Measurements from ENCODE around the gene TMEM129. TPM values are rescaled to one million over a fixed set of nuclear protein-coding genes. Genes with fewer than 3 reads are reported as not detected.

The TMEM129 gene
- total and polyA plus RNA-seq, 10 of the 15 experiments (the other 5 are each of a cell fraction or from before 2014, with no cell fraction given), result 0.19 to 24.9 (median 13.2) TPM

DNA sequence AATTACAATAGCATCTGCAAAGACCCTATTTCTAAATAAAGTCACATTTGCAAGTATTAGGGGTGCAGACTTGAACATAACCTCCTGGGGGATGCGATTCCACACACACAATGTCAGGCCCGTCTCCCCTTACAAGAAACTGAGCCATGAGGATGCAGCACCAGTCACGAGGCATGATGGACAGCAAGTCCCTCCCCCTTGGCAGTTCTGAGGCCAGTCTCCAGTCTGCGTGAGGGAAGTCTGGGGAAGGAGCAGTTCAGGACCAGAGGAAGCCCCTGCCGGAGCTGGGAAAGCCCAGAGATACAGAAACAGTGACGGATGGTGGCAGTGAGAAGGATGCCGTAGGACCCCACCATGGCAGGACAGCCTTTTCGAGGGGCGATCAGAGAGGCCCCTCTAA, 46.4 kb downstream of the TMEM129 start:
- intact Hi-C loops (cut with micrococcal nuclease; ENCODE audit: unreplicated experiment) (no loop called here), in situ Hi-C loops (cut with MboI) (no loop called here)
- Histone ChIP-seq H3K9me3 (replicated peaks; ENCODE audit: control insufficient read depth, insufficient read depth, low read length) (no peaks in the 10 kb centered on the region), H3K36me3 (ENCODE audit: control insufficient read depth in 2 of 2, insufficient read depth in 2 of 2, low read length in 1 of 2) (no peaks in the 10 kb centered on the region), H3K4me1 (ENCODE audit: control insufficient read depth, insufficient read depth, low read length) (no peaks in the 10 kb centered on the region), H3K4me2 (ENCODE audit: control insufficient read depth, insufficient read depth) (no peak overlapping the region), H2AFZ (ENCODE audit: control insufficient read depth, low read depth, low read length) (no peak overlapping the region), H3K79me2 (ENCODE audit: control insufficient read depth, insufficient read depth, low read length) (no peaks in the 10 kb centered on the region), H3K4me3 (no peak overlapping the region), H3K9ac (ENCODE audit: control insufficient read depth, insufficient read depth, low read length) (no peak overlapping the region), H3K27ac (ENCODE audit: control insufficient read depth, insufficient read depth) (no peak overlapping the region), H4K20me1 (ENCODE audit: control insufficient read depth, insufficient read depth) (no peaks in the 10 kb centered on the region), H3K27me3 (replicated peaks in 1 of 2; ENCODE audit: control insufficient read depth in 2 of 2, insufficient read depth in 2 of 2, low read length in 1 of 2) (no peaks in the 10 kb centered on the region)
- FAIRE-seq (no peak), DNase-seq (ENCODE audit: low read depth, low spot score) (no peak), ATAC-seq (no peak)
- WGBS (ENCODE audit: insufficient coverage, insufficient replicate concordance, low lambda C conversion rate, missing lambda C conversion rate), result 44% methylated on average over 9 of the region's 9 CpGs
- ChIA-PET CTCF (interaction anchor here (1.4 kb wide), 1 partner anchor 18 kb away, joined by 3 read pairs; no protein-coding TSS in a partner anchor), POLR2A (no interaction called here), RAD21 (ENCODE audit: unreplicated experiment) (no interaction called here), SMC1A (ENCODE audit: uncharacterized antibody, unreplicated experiment) (no interaction called here)
- no TSS peak for BruUV-seq (replicated peaks)
- no peak for TF ChIP-seq SREBF1 (IDR thresholded peaks at IDR 0.05; ENCODE audit: low read length)
- no peak for TF ChIP-seq YY1 (IDR thresholded peaks at IDR 0.05; ENCODE audit: low read depth, low read length)
- no peak for TF ChIP-seq SUZ12 (IDR thresholded peaks at IDR 0.05; ENCODE audit: unreplicated experiment)
- TF ChIP-seq SMAD5 (IDR thresholded peaks at IDR 0.05; ENCODE audit: low read depth), result no peak
- TF ChIP-seq USF2 (IDR thresholded peaks at IDR 0.05; ENCODE audit: borderline replicate concordance, low read depth, low read length), result no peak
- no peak for TF ChIP-seq BCLAF1 (IDR thresholded peaks at IDR 0.05)
- TF ChIP-seq ZNF24 (IDR thresholded peaks at IDR 0.05), result no peak
- no peak for TF ChIP-seq MEF2A (IDR thresholded peaks at IDR 0.05; ENCODE audit: insufficient read depth, low read depth, low read length)

All from GM12878 (cell line).